Left lung (tissue), 10 donors: Measurements from ENCODE around the gene MAML1. TPM values are rescaled to one million over a fixed set of nuclear protein-coding genes. Genes with fewer than 3 reads are reported as not detected.
A peak's percentile ranks its signal among the peaks of the same experiment; 100 is the strongest.

ENCODE experiments used
- ATAC-seq: fragments of 200-7000 bp; cut with Tn5 transposase; one replicate; pipeline ENCODE4 v1.9.1; 2020; ENCODE audit warnings: moderate library complexity
- DNase-seq, 4 donors: peaks; one replicate each; pipeline ENCODE4 v3.0.0-alpha.2; 2013 to 2020
- H3K27ac ChIP-seq, 2 donors: fragments of 200-600 bp; sonication (generic) in 1 of 2; one replicate each; pipeline versions ENCODE4 v1.5.0 to v1.8.0; 2020 to 2021
- H3K27me3 ChIP-seq, 2 donors: fragments of 200-600 bp; sonication (generic) in 1 of 2; one replicate each; pipeline versions ENCODE4 v1.5.0 to v1.8.0; 2020 to 2021
- H3K36me3 ChIP-seq, 2 donors: fragments of 200-600 bp; sonication (generic) in 1 of 2; one replicate each; pipeline versions ENCODE4 v1.5.0 to v1.8.0; 2020 to 2021
- H3K4me1 ChIP-seq, 2 donors: fragments of 200-600 bp; one replicate each; pipeline ENCODE4 v1.8.0; 2021
- H3K4me3 ChIP-seq, 2 donors: fragments of 200-600 bp; sonication (generic) in 1 of 2; one replicate each; pipeline versions ENCODE4 v1.5.0 to v1.8.0; 2020 to 2021; ENCODE audit warnings: mild to moderate bottlenecking in 1 of 2
- H3K9me3 ChIP-seq, 2 donors: fragments of 200-600 bp; sonication (generic) in 1 of 2; one replicate each; pipeline versions ENCODE4 v1.5.0 to v1.8.0; 2020 to 2021
- CTCF ChIP-seq, 2 donors: fragments of 200-600 bp; sonication (generic) in 1 of 2; IDR thresholded peaks; one replicate each; pipeline versions ENCODE4 v1.5.0 to v1.8.0; 2021; ENCODE audit warnings: antibody characterized with exemption in 2 of 2
- intact Hi-C, 2 donors: fragments of 100-400 bp; cut with DNase I; formaldehyde crosslinking; loops; one replicate each; pipeline versions ENCODE4 v1.11.2 to v1.14.2; 2022
- polyA plus RNA-seq, 6 donors: library from polyadenylated mRNA; unstranded; fragments of 120-200 nt; gene quantifications; one replicate each; pipeline ENCODE4 v1.2.1, GENCODE V29; 2013; ENCODE audit not compliant: insufficient read length in 6 of 6
- total RNA-seq, 2 donors: library from RNA; stranded (reverse); fragmentation: NEBNext Ultra II Directional; extraction: Animal tissue kit (Norgen Biotek cat#: 25700); gene quantifications; one replicate each; pipeline ENCODE4 v1.2.1, GENCODE V29; 2021
- donor health status: DM: no; HTN: yes; CAD: no.
- donor health status: DM: no; HTN: no; CAD: no.

Gene MAML1
- total and polyA plus RNA-seq, 8 donors = 23.8 to 48.1 (median 43.9) TPM

DNA sequence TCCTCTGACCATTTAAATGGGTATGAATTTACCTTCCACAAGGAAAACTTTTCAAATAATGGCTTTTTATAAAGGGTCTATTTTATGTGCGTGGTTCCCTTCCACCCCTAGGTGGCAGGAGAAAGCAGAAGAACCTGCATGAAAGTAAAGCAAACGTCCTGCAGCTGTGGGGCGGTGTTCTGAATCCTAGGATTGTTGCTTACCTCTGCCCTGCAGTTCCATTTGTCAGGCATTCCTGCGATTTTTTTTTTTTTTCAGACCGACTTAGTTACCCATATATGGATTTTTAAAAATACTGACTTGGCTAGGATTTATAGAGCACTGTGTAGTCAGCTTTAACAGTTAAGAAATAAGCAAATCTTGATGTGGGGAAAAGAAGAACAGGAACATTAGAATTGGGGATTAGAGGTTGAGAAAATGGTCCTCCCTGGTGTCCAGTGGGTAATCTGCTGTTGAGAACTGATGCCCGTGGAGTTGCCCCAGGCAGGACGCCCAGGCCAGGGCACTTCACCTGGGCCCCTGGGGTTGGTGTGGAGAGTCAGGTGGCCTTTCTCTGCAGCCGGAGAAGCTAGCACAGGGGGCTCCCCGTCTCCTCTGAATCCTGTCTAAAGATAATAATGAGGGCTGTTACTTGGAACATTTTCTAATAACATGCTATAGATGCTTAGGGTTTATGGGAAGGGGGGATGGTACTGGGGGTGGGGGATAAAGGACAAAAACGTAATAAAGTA, 30.8 kb downstream of the MAML1 start:
- peak; percentile 23 to 77 (median 56) for DNase-seq
- intact Hi-C loops = loop anchor here in 1 of 2 donors (5.0 to 10.0 kb wide), 2 partner anchors 34 to 141 kb away; partner anchors contain the start of gene TBC1D9B
- H3K27ac ChIP-seq = peak overlapping the region in 1 of 2 donors; percentile 55
- H3K27me3 ChIP-seq = no peaks in the 10 kb centered on the region
- no peaks in the 10 kb centered on the region for H3K9me3 ChIP-seq
- peaks cover 0 to 34% of the 10 kb centered on the region in 2 donors for H3K36me3 ChIP-seq
- peak; percentile 70 to 84 for TF ChIP-seq CTCF (IDR thresholded peaks at IDR 0.05)
- H3K4me3 ChIP-seq = no peak overlapping the region
- peaks cover 25 to 99% of the 10 kb centered on the region in 2 donors for H3K4me1 ChIP-seq
- peak; percentile 90 for ATAC-seq

- TF ChIP-seq CTCF (IDR thresholded peaks at IDR 0.05) = no peak
- ATAC-seq (no peak), DNase-seq (no peak)
- intact Hi-C loops = loop anchor here in 1 of 2 donors (5.0 to 10.0 kb wide), 2 partner anchors 33 to 141 kb away; partner anchors contain the start of gene TBC1D9B
- Histone ChIP-seq H3K27me3 (no peaks in the 10 kb centered on the region), H3K4me3 (no peak overlapping the region), H3K36me3 (peaks cover 0 to 40% of the 10 kb centered on the region in 2 donors), H3K27ac (no peak overlapping the region), H3K9me3 (no peaks in the 10 kb centered on the region), H3K4me1 (peaks cover 25 to 99% of the 10 kb centered on the region in 2 donors)
Observed at GRCh38 chr5:179764056-179764455, 31.4 kb downstream of the MAML1 start.

DNA sequence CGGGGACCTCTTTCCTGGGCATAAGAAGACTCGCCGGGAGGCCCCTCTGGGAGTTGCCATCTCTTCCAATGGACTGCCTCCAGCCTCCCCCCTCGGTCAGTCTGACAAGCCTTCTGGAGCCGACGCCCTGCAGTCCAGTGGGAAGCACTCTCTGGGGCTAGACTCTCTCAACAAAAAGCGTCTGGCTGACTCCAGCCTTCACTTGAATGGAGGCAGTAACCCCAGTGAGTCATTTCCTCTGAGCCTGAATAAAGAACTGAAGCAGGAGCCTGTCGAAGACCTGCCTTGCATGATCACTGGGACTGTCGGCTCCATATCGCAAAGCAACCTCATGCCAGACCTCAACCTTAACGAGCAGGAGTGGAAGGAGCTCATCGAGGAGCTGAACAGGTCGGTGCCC, 32.8 kb downstream of the MAML1 start:
- H3K9me3 ChIP-seq = no peaks in the 10 kb centered on the region
- no peaks in the 10 kb centered on the region for H3K27me3 ChIP-seq
- H3K36me3 ChIP-seq = peaks cover 0 to 54% of the 10 kb centered on the region in 2 donors
- DNase-seq (no peak), ATAC-seq (peak; percentile 47)
- peaks cover 19 to 97% of the 10 kb centered on the region in 2 donors for H3K4me1 ChIP-seq
- H3K4me3 ChIP-seq = no peak overlapping the region
- peak overlapping the region; percentile 13 to 60 for H3K27ac ChIP-seq
- no peak for TF ChIP-seq CTCF (IDR thresholded peaks at IDR 0.05)
- intact Hi-C loops = loop anchor here in 1 of 2 donors (10.0 kb wide), 1 partner anchor 139 kb away; the partner anchor contains the start of gene TBC1D9B

GRCh38 chr5:179766021-179766725, 33.6 kb downstream of the MAML1 start:
- Histone ChIP-seq H3K36me3 (peaks cover 0 to 62% of the 10 kb centered on the region in 2 donors), H3K27me3 (no peaks in the 10 kb centered on the region), H3K9me3 (no peaks in the 10 kb centered on the region), H3K4me3 (no peak overlapping the region), H3K27ac (peak overlapping the region; percentile 13 to 60), H3K4me1 (peaks cover 19 to 96% of the 10 kb centered on the region in 2 donors)
- ATAC-seq (no peak), DNase-seq (no peak)
- no peak for TF ChIP-seq CTCF (IDR thresholded peaks at IDR 0.05)
- intact Hi-C loops = loop anchor here in 1 of 2 donors (10.0 kb wide), 1 partner anchor 139 kb away; the partner anchor contains the start of gene TBC1D9B
